ENCODE data around the gene MYOT. TPM values are rescaled to one million over a fixed set of nuclear protein-coding genes. Genes with fewer than 3 reads are reported as not detected.
"Not testable (repeated sequence)": the region's sequence is repeated elsewhere in the genome, so short reads cannot be mapped to it uniquely, and the experiment has no call there.

The MYOT gene
- total RNA-seq, 1 donor from 2014 or later: 0.64 TPM

DNA sequence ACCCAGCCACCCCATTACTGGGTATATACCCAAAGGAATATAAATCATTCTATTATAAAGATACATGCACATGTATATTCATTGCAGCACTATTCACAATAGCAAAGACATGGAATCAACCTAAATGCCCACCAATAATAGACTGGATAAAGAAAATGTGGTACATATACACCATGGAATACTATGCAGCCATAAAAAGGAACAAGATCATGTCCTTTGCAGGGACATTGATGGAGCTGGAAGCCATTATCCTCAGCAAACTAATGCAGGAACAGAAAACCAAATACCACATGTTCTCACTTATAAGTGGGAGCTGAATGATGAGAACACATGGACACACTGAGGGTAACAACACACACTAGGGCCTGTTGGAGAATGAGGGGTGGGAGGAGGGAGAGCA, 14.5 kb upstream of the MYOT start:
- DNase-seq (ENCODE audit: low spot score): not testable (repeated sequence)

DNA sequence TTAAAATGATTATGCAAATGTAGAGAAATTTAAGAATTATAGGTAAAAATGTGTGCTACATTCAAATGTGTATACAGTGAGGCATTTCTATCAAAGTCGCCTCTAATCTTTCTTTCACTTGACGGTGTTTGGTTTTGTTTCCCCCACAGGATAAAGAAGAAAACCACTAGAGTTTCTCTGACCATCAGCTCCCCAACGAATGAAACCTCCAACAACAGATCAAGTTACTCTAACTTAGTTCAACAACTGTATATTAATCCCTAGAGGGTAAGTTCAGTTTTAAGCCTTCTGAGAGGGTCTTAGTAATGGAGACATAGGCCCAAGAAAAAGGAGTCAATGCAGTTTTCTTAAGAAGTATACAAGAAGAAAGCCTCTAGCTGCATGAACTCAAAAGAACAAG, 11.5 kb upstream of the MYOT start:
- no peak for DNase-seq (ENCODE audit: low spot score)

DNA sequence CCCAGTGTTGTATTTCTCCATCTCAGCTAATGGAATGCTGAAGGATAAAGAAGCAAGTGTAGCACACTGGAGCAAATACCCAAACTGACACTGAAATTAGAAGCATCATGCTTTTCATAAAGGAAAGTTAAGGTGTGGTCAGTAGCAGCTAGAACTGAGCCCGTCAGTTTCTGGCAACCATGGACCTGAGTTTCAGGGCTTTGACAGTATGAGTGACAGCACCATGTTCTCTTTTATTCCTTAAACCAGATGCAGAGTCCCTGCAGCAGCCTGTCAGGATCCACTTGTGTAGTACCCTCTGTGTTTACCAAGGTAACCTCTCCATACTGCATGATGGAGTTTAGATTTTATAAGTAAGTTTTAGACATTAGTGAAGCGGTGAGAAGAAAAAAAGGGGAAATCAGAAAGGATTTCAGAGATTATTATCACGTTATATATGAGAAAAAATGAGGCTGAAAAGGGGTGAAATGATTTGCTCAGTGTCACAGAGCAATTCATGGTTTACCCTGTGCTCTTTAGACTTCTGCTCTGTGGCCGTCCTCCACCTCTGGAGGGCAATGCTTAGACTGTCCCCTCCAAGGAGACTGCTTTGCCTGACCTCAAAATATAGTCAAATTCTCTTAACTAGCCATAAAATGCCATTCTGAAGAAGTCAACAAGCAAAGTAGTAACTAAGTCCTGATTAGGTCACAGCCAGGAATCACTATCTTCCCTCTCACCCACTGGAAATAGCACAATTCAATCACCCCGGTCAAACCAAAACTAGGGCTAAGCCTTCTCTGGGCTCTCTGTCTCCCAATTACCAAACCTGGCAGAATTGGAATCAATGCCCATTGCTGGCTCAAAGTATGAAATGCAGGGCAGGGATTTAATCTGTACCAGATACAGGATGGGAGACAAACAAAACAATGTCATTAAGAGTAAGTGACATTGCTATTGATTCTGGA, 10.5 kb upstream of the MYOT start:
- DNase-seq (ENCODE audit: low spot score): no peak

DNA sequence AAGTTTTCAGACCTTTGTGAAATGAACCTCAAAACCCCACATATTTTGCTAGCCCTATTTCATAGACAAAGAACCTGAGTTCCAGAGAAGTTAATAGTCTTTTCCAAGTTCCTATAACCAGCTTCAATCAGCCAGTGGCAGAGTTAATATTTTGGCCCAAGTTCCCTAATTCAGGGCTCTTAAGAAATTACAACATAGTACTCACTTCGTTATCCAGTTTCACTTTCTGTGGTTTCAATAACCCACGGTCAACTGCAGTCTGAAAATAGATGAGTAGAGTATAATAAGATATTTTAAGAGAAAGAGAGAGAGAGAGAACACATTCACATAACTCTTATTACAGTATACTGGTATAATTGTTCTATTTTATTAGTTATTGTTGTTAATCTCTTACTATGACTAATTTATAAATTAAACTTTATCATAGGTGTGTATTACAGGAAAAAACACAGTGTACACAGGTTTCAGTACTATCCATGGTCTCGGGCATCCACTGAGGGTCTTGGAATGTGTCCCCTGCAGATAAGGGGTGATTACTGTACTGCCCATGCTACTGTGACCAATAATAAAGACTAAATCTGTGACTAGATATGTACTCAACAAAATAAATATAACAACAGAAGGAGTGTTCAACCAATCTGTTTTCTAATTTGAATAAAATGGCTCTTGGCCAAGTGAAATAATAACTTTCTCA, 9.3 kb upstream of the MYOT start:
- DNase-seq (ENCODE audit: low spot score): no peak

DNA sequence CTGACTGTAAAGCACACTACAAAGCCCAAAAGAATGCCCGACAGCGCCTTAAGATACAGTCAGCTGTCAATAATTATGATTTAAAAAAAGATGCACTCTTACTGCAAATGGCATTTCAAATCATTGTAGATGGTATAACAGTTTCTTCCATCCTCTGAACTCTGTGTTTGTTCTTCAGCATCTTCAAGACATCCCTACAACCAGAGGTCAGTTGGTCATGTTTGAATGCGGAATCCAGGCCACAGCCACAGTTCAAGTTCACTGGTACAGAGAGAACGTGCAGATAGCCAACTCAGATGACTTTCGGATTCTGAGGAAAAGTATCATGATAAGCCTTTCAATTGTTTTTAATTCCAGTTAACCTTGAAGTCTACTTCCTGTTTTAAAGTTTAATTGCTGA, 8.7 kb upstream of the MYOT start:
- no peak for DNase-seq (ENCODE audit: low spot score)

DNA sequence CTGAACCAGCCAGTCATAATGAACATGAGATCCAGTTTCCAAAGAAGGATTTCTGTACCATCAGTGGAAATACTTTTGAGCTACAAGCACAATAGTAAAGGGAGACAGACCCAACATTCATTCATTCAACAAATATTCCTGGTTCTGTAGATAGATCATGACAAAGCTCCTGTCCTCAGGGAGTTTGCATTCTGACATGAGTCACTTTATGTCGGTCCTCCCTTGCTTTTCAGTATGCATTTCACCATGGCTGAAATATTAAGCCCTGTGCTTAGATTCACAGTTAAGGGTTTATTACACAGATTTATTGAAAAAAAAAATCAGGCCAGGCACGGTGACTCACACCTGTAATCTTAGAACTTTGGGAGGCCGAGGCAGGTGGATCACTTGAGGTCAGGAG, 5.4 kb upstream of the MYOT start:
- DNase-seq (ENCODE audit: low spot score): no peak

DNA sequence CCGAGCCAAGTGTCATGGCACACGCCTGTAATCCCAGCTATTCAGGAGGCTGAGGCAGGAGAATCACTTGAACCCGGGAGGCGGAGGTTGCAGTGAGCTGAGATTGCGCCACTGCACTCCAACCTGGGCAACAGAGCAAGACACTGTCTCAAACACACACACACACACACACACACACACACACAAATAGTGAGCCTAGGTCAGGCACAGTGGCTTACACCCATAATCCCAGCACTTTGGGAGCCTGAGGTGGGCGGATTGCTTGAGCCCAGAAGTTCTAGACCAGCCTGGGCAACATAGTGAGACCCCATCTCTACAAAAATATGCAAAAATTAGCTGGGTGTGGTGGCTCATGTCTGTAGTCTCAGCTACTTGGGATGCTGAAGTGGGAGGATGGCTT, 4.0 kb upstream of the MYOT start:
- not testable (repeated sequence) for DNase-seq (ENCODE audit: low spot score)

DNA sequence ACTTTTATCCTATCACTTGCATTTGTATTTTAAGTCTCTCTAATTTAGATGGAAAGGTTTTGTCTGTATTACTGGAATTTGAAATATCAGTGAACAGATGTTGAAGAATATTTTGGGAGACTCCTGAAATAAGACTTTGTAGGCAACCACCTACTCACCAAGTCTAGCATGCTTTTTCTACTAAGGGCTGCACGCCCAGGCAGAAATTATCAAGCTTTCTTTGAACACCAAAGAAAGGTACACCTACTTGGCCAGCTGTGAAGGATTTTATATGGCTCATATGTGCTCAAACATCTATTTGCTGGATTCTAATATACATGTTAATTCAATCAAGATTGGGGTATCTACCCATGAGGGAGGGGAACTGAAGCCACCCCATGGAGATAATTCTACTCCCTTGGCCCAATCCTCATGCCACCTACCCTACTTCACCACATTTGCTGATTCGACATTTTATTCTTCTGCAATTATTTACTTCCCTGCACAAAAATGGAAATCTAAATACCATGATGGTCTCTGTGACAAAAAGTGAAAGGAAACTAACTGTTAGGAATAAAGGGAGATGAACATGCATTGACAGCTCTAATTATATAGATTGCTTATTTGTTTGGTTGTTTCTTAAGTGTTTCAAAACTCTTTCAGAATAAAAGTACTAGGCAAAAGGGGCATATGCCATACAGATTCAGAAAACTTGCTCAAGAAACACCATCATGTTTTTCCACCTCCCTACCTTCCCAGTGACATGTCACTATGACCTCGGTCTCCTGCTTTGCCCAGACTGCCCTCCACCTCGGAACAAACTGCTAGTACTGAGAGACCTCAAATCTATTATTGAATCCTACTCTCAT, 895 bp upstream of the MYOT start:
- DNase-seq (ENCODE audit: low spot score): no peak

DNA sequence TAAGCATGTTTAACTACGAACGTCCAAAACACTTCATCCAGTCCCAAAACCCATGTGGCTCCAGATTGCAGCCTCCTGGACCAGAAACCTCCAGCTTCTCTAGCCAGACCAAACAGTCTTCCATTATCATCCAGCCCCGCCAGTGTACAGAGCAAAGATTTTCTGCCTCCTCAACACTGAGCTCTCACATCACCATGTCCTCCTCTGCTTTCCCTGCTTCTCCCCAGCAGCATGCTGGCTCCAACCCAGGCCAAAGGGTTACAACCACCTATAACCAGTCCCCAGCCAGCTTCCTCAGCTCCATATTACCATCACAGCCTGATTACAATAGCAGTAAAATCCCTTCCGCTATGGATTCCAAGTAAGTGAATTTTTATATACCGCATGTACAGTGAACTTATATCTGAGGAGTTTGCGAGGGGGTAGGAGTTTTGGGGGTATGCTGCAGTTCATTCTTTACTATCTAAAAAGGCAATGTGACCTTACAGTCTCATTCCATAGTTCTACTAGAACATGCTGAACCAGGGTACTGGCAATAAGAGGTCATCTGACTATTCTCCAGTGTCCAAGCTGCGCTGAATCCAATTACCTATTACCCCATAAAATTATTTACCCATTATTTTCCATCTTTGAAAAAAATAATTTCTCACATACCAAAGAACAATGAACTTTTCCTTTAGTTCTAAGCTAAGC, 3.1 kb downstream of the MYOT start:
- no peak for DNase-seq (ENCODE audit: low spot score)

DNA sequence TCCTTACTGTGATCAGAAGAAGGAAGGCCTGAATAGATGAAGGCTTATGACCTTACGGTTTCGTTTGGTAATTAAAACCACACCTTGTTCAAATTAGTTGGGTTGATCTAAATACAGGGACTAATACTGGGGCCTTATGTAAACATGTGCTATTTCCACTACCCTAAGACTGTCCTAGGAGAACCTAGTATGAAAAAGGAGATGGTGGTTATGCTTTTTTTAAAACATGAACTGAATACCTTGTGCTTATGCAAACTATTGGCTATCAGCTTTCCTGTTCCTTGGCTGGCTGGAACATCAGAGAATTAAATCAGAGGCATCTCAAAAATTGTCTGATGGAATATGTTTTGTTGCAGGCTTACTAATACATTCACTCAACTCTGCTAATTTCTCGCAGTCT, 3.9 kb downstream of the MYOT start:
- DNase-seq (ENCODE audit: low spot score): no peak

DNA sequence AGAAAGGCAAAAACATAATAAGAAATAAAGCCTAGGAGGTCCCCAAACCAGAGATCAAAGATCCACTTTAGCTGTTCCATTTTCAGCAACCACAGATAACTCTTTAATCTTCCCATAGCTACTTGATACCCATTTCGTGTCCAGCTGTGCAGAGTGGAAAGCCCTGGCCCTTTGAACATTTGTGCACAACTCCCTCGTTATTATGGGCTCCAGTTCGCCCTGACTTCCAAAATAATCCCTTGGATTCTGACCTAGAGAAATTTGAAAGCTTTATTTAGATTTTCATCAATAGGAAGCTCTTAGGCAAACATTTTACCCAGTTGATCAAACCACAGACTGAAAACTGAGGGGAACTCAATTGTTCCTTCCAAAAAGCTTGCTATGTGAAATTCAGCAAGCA, 4.8 kb downstream of the MYOT start:
- no peak for DNase-seq (ENCODE audit: low spot score)

DNA sequence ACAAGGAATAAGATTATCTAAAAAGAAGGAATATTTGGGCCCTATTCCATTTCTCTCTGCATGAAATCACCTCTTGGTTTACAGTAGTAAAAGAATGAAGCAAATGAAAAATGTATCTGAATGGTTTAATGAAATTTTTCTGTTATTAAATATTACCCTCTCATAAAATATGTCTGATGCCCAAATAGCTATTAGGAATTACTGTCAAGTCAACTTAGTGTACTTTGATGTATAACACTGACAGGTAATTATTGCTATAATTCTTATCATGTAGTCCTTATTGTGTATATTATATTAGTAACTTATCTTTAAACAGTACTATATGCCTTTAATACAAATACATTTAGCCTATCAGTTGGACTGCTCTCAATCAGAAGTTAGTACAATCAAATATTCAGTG, 8.4 kb downstream of the MYOT start:
- DNase-seq (ENCODE audit: low spot score): no peak

DNA sequence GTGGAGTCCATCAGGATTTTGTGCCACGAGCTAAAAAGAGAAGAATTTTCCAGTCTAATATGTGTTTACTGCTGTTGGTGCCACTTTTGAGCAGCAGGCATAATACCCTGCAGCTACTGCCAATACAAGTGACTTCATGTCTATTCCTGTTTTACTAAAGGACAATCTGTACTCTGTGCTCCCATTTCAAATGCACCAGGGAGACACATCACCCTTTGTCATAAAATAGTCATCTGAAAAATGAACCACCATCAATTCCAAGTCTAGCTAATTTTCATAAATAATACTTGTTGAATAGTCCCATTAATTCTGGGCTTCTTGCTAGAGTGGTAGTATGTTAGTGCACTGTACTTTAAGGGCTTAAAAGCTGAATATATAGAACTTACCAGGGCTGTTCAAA, 12.7 kb downstream of the MYOT start:
- DNase-seq (ENCODE audit: low spot score): no peak

DNA sequence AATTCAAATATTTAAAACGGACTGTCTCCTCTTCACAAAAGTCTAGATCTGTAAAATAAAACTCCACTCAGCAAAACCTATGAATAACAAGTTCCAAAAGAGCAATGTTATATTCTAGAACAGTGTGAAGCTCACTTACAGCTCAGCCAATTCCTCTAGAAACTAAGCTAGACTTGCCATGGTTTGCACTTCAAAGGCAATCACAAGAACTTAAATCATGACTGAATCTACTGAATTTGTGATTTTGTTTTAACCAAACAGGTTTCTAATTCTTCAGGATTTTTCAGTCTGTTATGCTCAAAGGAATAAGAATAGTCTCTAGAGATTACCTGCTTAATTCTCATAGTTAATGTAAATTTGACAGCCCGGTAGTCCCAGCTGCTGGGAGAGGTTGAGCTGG, 20.2 kb downstream of the MYOT start:
- DNase-seq (ENCODE audit: low spot score): no peak

DNA sequence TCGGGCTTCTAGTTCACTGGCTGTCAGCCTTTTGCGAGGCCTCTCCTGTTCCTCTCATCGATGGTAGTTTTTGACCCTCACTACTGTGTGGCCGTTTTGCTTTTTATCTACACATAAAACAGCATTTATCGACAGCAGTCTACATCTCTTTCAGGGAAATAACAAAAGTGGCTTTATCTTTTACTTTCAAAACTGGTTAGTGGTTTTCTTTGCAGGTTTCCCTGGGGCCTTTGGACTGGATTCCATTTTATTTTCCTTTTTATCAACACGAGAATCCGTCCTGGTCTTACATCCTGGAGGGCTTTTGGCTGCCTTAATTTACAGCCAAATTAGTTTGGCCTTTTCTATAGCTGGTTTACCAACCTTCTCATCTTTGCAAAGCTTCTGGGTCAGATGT, 20.8 kb downstream of the MYOT start:
- DNase-seq (ENCODE audit: low spot score): no peak

DNA sequence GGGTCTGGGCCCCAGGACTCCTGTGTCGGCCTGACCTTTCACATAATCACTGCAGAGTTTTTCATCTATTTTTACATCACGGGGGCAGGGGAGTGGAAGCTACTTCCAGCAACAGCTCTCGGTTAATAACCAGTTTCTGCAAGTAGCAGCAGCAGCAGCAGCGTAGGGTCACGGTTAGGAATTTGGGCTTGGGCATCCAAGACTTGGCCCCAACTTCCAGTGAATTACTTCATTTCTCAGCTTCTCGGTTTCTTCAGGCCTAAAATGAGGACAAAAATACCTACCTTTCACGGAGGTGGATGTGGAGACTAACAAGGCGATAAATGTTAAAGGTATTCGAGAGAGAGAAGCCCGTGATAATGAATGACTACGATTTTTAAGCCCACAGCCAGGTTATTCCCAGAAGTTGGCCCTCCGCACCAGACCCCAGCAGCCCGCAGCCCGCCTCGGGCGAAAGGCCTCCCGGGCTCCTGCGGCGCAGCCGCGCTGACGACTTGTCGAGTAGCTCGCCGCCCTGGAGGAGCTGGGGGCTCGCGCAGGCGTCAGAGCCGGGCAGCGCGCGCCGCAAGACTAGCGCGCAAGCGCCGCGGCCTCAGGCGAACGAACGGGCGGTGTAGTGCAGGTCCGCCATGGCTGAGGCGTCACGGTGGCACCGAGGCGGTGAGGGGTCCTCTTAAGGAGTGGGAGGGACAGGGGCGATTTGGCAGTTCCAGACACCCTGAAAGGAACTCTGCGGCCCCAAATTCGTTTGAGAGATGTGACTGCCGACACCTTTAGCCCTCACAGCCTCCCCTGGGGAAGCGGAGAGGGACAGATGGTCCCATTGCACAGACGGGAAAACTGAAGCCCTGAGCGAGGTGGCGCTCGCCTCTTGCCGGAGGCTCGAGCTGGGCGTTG, 21.5 kb downstream of the MYOT start, which contains the start of gene PKD2L2:
PKD2L2 (plus strand) TSS at position 595 of the 897 bp plus-strand sequence; CDS start at position 630, 35 bp downstream.
- DNase-seq (ENCODE audit: low spot score): peak; percentile 94

DNA sequence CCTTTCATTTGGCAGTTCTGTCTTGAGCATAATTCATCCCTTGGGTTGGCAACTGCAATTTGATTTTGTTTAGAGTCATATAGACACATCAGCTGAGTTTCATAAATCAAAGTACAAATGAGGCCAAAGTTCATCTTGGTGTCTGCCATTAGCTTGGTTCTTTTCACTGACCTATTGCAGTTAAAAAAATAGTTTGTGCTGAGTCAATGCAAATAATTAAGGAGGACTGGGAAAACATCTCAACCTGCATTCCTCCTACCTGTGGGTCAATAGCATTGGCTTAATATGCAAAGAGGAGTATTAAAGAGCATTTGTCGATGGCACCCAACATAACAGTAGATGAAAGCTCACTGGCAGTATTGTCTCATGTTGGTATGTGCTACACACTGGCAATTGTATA, 23.2 kb downstream of the MYOT start:
- no peak for DNase-seq (ENCODE audit: low spot score)

DNA sequence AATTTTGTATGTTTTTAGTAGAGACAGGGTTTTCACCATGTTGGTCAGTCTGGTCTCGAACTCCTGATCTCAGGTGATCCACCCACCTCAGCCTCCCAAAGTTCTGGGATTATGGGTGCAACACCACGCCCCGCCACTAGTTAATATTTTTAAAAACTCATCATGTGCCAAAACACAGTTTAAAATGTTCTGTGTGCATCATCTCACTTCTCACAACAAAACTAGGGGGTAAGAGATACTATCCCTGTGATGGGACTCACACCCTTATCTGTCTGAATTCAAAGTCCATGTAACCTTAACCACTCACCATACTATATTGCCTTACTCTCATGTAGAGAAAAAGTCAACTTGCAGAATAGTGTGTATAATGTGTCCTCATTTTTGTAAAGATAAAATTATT, 24.2 kb downstream of the MYOT start:
- DNase-seq (ENCODE audit: low spot score): no peak

DNA sequence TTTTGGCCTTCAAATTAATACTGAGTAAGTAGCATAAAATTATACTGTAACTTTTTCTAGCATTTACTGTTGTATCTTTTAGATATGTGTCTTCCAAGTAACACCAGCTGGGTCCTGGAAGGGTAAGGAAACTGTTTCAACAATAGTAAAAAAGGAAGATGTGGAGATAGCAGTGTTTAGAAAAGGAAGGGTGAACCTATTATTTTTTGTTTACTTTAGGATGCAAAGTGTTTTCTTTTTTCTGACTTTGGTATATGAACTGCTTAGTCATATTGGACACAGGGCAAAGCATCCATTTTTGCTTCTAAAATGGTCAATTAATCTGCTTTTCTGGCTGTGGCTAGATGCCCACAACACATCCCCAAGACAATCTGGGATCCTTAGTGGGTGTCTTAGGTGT, 26.9 kb downstream of the MYOT start:
- DNase-seq (ENCODE audit: low spot score): no peak

DNA sequence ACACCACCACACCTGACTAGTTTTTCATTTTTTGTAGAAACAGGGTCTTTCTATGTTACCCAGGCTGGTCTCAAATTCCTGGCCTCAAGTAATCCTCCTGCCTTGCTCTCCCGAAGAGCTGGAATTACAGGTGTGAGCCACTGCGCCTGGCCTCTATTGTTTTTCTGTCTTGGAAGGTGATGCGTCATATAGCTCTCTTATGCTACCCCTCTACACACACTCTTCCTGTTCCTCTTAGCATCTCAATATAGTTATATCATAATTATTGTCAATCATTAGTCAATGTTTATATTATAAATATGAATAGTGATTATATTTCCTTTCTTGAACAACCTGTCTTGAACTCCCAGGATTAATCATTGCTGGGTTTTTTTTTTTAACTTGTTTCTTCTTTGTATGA, 28.9 kb downstream of the MYOT start:
- no peak for DNase-seq (ENCODE audit: low spot score)
